Neuronal stem cell (in vitro differentiated cells): ENCODE measurements around the gene TMC5.
A peak's percentile ranks its signal among the peaks of the same experiment; 100 is the strongest.

ENCODE experiments used
- DNase-seq: peaks from one replicate; pipeline ENCODE4 v3.0.0-alpha.2; 2013; ENCODE audit warnings: low spot score
- H2AFZ ChIP-seq: one replicate; pipeline ENCODE4 v1.6.1; 2013; ENCODE audit warnings: mild to moderate bottlenecking, low read length, inconsistent platforms
- H2AK5ac ChIP-seq: 2 replicates; pipeline ENCODE4 v1.6.1; 2013; ENCODE audit warnings: low read depth, mild to moderate bottlenecking, inconsistent platforms, low read length, moderate library complexity, mixed read lengths
- H2BK120ac ChIP-seq: 2 replicates; pipeline ENCODE4 v1.6.1; 2013; ENCODE audit warnings: low read depth, mild to moderate bottlenecking, inconsistent platforms, low read length, moderate library complexity, mixed read lengths
- H2BK12ac ChIP-seq: one replicate; pipeline ENCODE4 v1.6.1; 2013; ENCODE audit warnings: low read length, inconsistent platforms
- H2BK15ac ChIP-seq: 2 replicates; pipeline ENCODE4 v1.6.1; 2013; ENCODE audit warnings: mild to moderate bottlenecking, low read length, inconsistent platforms, mixed read lengths
- H2BK5ac ChIP-seq: one replicate; pipeline ENCODE4 v1.6.1; 2013; ENCODE audit warnings: inconsistent platforms, mild to moderate bottlenecking, low read length, moderate library complexity
- H3K14ac ChIP-seq: one replicate; pipeline ENCODE4 v1.6.1; 2013; ENCODE audit warnings: low read length, inconsistent platforms
- H3K18ac ChIP-seq: 2 replicates; pipeline ENCODE4 v1.6.1; 2013; ENCODE audit warnings: low read length, inconsistent platforms
- H3K23ac ChIP-seq: 2 replicates; pipeline ENCODE4 v1.6.1; 2013; ENCODE audit warnings: low read depth, mild to moderate bottlenecking, mixed read lengths, low read length, inconsistent platforms; ENCODE audit not compliant: poor library complexity
- H3K27ac ChIP-seq: replicated peaks from 3 replicates; pipeline ENCODE4 v1.5.1; 2013; ENCODE audit warnings: low read length, inconsistent platforms
- H3K27me3 ChIP-seq, 3 experiments: 2 replicates each; pipeline ENCODE4 v1.6.1; 2013; ENCODE audit warnings: low read length in 3 of 3, mild to moderate bottlenecking in 2 of 3, inconsistent platforms in 1 of 3, low read depth in 1 of 3, mixed read lengths in 1 of 3, moderate library complexity in 1 of 3; ENCODE audit not compliant: control insufficient read depth in 3 of 3, insufficient read depth in 3 of 3
- H3K36me3 ChIP-seq, 2 donors: replicated peaks in 1 of 2; 2 replicates each; pipeline ENCODE4 v1.6.1; 2013; ENCODE audit warnings: low read length in 2 of 2; ENCODE audit not compliant: control insufficient read depth in 2 of 2, insufficient read depth in 2 of 2
- H3K4ac ChIP-seq: 2 replicates; pipeline ENCODE4 v1.6.1; 2013; ENCODE audit warnings: inconsistent platforms, mild to moderate bottlenecking, low read length, moderate library complexity
- H3K4me1 ChIP-seq, 2 donors: 1 replicate in 1 of 2; 2 replicates in 1 of 2; pipeline ENCODE4 v1.6.1; 2013; ENCODE audit warnings: low read length in 2 of 2, low read depth in 1 of 2; ENCODE audit not compliant: control insufficient read depth in 2 of 2, insufficient read depth in 1 of 2
- H3K4me2 ChIP-seq: one replicate; pipeline ENCODE4 v1.6.1; 2013; ENCODE audit warnings: mild to moderate bottlenecking, low read length, inconsistent platforms; ENCODE audit not compliant: insufficient read depth, poor library complexity, severe bottlenecking
- H3K4me3 ChIP-seq, 2 donors: 2 replicates each; pipeline ENCODE4 v1.5.1; 2013; ENCODE audit warnings: low read length in 2 of 2, mild to moderate bottlenecking in 2 of 2, inconsistent platforms in 1 of 2, moderate library complexity in 1 of 2
- H3K79me1 ChIP-seq: one replicate; pipeline ENCODE4 v1.6.1; 2013; ENCODE audit warnings: low read depth, mild to moderate bottlenecking, inconsistent platforms, low read length, moderate library complexity
- H3K9ac ChIP-seq: one replicate; pipeline ENCODE4 v1.6.1; 2013; ENCODE audit warnings: mild to moderate bottlenecking, low read depth, low read length, inconsistent platforms; ENCODE audit not compliant: poor library complexity
- H3K9me3 ChIP-seq, 2 donors: replicated peaks in 1 of 2; 2 replicates each; pipeline versions ENCODE3 to v1.6.1; 2013; ENCODE audit warnings: low read length in 2 of 2, mild to moderate bottlenecking in 2 of 2, inconsistent platforms in 1 of 2, low read depth in 1 of 2, mixed read lengths in 1 of 2, moderate library complexity in 1 of 2; ENCODE audit not compliant: control insufficient read depth in 2 of 2, insufficient read depth in 1 of 2
- H4K8ac ChIP-seq: one replicate; pipeline ENCODE4 v1.6.1; 2013; ENCODE audit warnings: low read depth, mild to moderate bottlenecking, inconsistent platforms, low read length, moderate library complexity
- H4K91ac ChIP-seq: one replicate; pipeline ENCODE4 v1.6.1; 2013; ENCODE audit warnings: low read length, low read depth, mild to moderate bottlenecking, inconsistent platforms; ENCODE audit not compliant: poor library complexity
- WGBS, 2 donors: extraction: QIAGEN DNeasy Blood & Tissue Kit; methylation state at CpG; one replicate each; pipeline ENCODE4 v1.1.7; 2013; ENCODE audit warnings: missing lambda C conversion rate in 2 of 2, mixed read lengths in 1 of 2; ENCODE audit not compliant: insufficient read length in 2 of 2, insufficient replicate concordance in 1 of 2; ENCODE audit errors: extremely low coverage in 2 of 2; 5-methylcytosine and 5-hydroxymethylcytosine counted together

The TMC5 gene

DNA sequence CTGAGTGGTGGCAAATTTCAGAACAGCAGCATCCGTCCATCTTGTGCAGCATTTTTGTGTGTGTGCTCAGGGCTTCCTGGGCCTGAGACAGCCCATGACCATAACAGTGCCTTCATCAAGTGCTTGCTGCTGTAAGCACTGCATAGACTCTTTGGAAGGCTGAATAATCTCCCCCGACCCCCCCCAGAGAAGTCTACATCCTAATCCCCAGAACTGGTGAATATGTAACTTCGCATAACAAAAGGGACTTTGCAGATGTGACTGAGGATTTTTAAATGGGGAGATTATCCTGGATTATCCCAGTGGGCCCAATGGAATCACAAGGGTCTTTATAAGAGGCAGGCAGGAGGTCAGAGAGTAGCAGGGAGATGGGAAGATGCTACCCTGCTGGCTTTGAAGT, 50.6 kb downstream of the TMC5 start:
- H3K23ac ChIP-seq = no peak overlapping the region
- no peak overlapping the region for H3K14ac ChIP-seq
- no peak overlapping the region for H3K4me2 ChIP-seq
- H3K18ac ChIP-seq = no peak overlapping the region
- H4K91ac ChIP-seq = no peak overlapping the region
- H2BK12ac ChIP-seq = no peak overlapping the region
- H3K9ac ChIP-seq = no peak overlapping the region
- H4K8ac ChIP-seq = no peak overlapping the region
- peaks cover 0 to 2% of the 10 kb centered on the region in 2 donors for H3K9me3 ChIP-seq
- no CpG with 5 or more reads among the region's 3 CpGs for WGBS, 2 donors
- no peak overlapping the region for H3K4ac ChIP-seq
- H2BK15ac ChIP-seq = no peak overlapping the region
- H2BK5ac ChIP-seq = no peak overlapping the region
- no peak overlapping the region for H2BK120ac ChIP-seq
- H2AK5ac ChIP-seq = no peak overlapping the region
- H2AFZ ChIP-seq = no peak overlapping the region
- no peaks in the 10 kb centered on the region for H3K79me1 ChIP-seq
- H3K4me1 ChIP-seq = no peaks in the 10 kb centered on the region
- H3K4me3 ChIP-seq = peak overlapping the region in 1 of 2 donors; percentile 58
- H3K36me3 ChIP-seq = no peaks in the 10 kb centered on the region
- H3K27me3 ChIP-seq = no peaks in the 10 kb centered on the region
- no peak for DNase-seq
- H3K27ac ChIP-seq = no peak overlapping the region

DNA sequence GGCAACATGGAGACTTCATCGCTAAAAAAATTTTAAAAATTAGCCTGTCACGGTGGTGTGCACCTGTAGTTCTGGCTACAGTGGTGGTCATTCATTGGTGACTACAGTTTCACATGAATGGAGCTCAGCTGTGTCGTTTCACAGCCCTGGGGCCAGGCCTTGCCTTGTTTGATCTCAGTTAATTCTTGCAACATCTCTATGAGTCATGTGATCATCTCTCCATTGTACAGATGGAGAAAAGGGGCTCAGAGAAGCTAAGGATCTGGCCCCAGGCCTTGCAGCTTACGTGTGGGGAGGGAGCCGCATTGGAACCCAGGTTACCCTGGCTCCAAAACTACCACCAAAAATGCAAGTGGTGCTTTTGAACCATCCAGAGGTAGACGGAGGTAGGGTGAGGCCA, 54.8 kb downstream of the TMC5 start:
- no peak overlapping the region for H2AK5ac ChIP-seq
- H3K4me3 ChIP-seq = no peak overlapping the region
- no peak overlapping the region for H2BK120ac ChIP-seq
- no peak overlapping the region for H2BK5ac ChIP-seq
- no peak for DNase-seq
- peak overlapping the region; percentile 63 for H3K14ac ChIP-seq
- H3K4me2 ChIP-seq = no peak overlapping the region
- H3K36me3 ChIP-seq = no peaks in the 10 kb centered on the region
- no peak overlapping the region for H2BK12ac ChIP-seq
- no peaks in the 10 kb centered on the region for H3K79me1 ChIP-seq
- peaks cover 0 to 6% (median 0%) of the 10 kb centered on the region in 3 experiments for H3K27me3 ChIP-seq
- H3K4me1 ChIP-seq = peaks cover 0 to 5% of the 10 kb centered on the region in 2 donors
- H3K4ac ChIP-seq = no peak overlapping the region
- H2BK15ac ChIP-seq = no peak overlapping the region
- WGBS, 2 donors = no CpG with 5 or more reads among the region's 6 CpGs
- no peak overlapping the region for H3K18ac ChIP-seq
- H4K8ac ChIP-seq = no peak overlapping the region
- no peak overlapping the region for H3K9ac ChIP-seq
- no peak overlapping the region for H4K91ac ChIP-seq
- peaks cover 0 to 2% of the 10 kb centered on the region in 2 donors for H3K9me3 ChIP-seq
- H3K27ac ChIP-seq = no peak overlapping the region
- H2AFZ ChIP-seq = no peak overlapping the region
- no peak overlapping the region for H3K23ac ChIP-seq

DNA sequence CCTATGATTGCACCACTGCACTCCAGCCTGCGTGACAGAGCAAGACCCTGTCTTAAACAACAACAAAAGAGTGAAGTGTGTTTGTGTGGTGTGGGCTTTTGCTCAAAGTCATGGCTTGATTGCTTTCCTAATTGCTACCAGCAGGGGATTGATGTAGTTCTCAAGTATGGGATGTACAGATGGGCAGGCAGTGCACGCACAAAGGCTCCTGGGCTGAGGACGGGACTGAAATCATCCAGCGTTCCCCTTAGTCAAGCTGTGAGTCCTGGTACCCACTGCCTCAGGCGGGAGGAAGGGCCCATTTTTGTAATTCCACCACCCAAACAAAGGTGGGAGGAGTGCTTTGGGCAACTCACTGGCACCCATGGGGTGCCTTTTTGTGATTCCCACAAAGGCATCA, 56.9 kb downstream of the TMC5 start:
- Histone ChIP-seq H3K4ac (no peak overlapping the region), H3K4me2 (no peak overlapping the region), H2BK15ac (no peak overlapping the region), H2BK12ac (no peak overlapping the region), H3K27me3 (peaks cover 0 to 6% (median 0%) of the 10 kb centered on the region in 3 experiments), H4K91ac (no peak overlapping the region), H3K4me1 (peaks cover 0 to 5% of the 10 kb centered on the region in 2 donors), H2AFZ (peak overlapping the region; percentile 45), H3K36me3 (no peaks in the 10 kb centered on the region), H3K9ac (no peak overlapping the region), H2BK120ac (no peak overlapping the region), H3K27ac (no peak overlapping the region), H3K79me1 (no peaks in the 10 kb centered on the region), H2AK5ac (no peak overlapping the region), H3K23ac (no peak overlapping the region), H4K8ac (no peak overlapping the region), H2BK5ac (no peak overlapping the region), H3K18ac (no peak overlapping the region), H3K4me3 (no peak overlapping the region), H3K14ac (no peak overlapping the region), H3K9me3 (no peaks in the 10 kb centered on the region)
- no CpG with 5 or more reads among the region's 5 CpGs for WGBS, 2 donors
- DNase-seq = no peak

DNA sequence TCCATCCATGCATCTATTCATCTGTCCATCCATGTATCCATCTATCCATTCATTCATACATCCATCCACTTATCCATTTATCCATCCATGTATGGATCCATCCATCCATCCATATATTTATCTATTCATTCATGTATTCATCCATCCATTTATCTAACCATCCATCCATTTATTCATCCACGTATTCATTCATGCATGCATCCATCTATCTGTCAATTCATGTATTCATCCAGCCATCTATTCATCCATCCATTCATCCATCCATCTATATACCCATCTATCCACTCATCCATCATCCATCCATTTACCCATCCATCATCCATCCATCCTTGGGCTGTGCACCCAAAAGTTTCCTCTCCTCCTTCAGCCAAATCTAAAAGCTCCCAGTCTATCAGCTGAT, 60.8 kb downstream of the TMC5 start:
- 100% methylated on average over 1 of the region's 1 CpG; no CpG with 5 or more reads in 1 of the 2 donors for WGBS, 2 donors
- no peak overlapping the region for H3K9ac ChIP-seq
- no peak overlapping the region for H3K4me2 ChIP-seq
- no peak overlapping the region for H4K8ac ChIP-seq
- H2AFZ ChIP-seq = no peak overlapping the region
- no peak overlapping the region for H4K91ac ChIP-seq
- H3K4me3 ChIP-seq = no peak overlapping the region
- H2BK12ac ChIP-seq = no peak overlapping the region
- DNase-seq = no peak
- H2BK15ac ChIP-seq = no peak overlapping the region
- H3K18ac ChIP-seq = no peak overlapping the region
- H2BK120ac ChIP-seq = no peak overlapping the region
- H3K36me3 ChIP-seq = no peaks in the 10 kb centered on the region
- H3K4ac ChIP-seq = no peak overlapping the region
- H3K4me1 ChIP-seq = peaks cover 0 to 5% of the 10 kb centered on the region in 2 donors
- H2BK5ac ChIP-seq = no peak overlapping the region
- no peaks in the 10 kb centered on the region for H3K79me1 ChIP-seq
- H3K9me3 ChIP-seq = no peaks in the 10 kb centered on the region
- H3K23ac ChIP-seq = no peak overlapping the region
- no peak overlapping the region for H2AK5ac ChIP-seq
- H3K27ac ChIP-seq = no peak overlapping the region
- peaks cover 0 to 6% (median 0%) of the 10 kb centered on the region in 3 experiments for H3K27me3 ChIP-seq
- no peak overlapping the region for H3K14ac ChIP-seq
